HG03039 (cell line): ENCODE data around the gene NTSR1.

Experiments used
- ATAC-seq: cut with Tn5 transposase; IDR thresholded peaks from one replicate; pipeline ENCODE4 v1.9.1; 2021; ENCODE audit warnings: mild to moderate bottlenecking, moderate library complexity; ENCODE audit not compliant: unreplicated experiment

The NTSR1 gene

DNA sequence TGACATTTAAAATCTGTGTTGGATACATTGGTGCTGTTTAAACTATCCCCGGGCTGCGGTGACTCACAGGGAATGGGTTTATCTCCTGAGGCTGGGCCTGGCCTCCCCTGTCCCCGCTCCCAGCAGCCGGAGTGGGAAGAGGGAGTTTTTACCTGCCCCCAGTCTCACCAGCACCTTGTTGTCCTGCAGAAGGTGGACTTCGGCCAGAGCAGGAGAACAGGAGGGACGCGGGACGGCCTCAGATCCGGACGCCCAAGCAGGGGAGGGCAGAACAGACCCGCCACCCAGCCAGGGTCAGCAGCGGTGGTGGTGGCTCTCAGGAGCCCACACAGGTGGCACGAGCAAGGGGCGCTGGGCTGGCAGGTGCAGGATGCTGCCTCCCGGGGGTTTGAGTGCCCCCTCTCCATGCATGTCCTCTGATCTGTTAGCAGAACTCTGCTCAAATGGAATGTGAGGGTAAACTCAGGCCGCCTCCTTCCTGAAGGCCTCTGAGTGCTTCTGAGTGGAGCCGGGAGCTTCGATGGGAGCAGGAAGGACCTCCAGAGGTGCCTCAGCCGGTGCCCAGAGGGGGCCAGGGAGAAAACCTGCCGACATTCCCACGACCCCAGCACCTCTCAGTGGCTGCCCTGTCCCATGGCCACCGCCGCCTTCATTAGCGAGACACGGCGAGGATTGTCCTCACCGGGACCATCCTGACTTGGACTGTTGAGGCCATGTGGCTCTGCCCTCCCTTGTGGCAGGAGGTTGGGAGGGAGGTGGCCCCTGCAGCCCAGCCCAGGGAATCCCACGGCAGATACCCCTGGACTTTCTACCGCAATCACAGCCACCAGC lies 44.2 kb downstream of the NTSR1 start:
- ATAC-seq = no peak

DNA sequence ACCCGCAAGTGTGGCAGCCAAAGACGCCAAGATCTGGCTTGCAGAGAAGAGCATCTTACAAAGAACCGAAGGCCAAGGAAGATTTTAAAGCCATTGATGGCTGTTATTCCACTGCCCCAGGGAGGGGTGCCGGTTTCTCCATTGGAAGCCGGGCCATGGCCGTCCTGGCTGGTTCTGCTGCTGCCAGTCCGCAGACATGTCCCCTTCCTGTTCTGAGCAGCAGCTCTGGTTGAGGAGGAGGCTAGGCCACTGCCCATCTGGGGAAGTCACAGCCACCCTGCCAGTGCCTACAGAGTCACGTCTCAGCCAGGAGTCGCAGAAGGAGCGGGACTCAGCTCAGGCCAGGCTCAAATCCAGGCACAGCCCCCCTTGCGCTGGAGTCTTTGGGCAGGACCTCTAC lies 45.0 kb downstream of the NTSR1 start:
- no peak for ATAC-seq

DNA sequence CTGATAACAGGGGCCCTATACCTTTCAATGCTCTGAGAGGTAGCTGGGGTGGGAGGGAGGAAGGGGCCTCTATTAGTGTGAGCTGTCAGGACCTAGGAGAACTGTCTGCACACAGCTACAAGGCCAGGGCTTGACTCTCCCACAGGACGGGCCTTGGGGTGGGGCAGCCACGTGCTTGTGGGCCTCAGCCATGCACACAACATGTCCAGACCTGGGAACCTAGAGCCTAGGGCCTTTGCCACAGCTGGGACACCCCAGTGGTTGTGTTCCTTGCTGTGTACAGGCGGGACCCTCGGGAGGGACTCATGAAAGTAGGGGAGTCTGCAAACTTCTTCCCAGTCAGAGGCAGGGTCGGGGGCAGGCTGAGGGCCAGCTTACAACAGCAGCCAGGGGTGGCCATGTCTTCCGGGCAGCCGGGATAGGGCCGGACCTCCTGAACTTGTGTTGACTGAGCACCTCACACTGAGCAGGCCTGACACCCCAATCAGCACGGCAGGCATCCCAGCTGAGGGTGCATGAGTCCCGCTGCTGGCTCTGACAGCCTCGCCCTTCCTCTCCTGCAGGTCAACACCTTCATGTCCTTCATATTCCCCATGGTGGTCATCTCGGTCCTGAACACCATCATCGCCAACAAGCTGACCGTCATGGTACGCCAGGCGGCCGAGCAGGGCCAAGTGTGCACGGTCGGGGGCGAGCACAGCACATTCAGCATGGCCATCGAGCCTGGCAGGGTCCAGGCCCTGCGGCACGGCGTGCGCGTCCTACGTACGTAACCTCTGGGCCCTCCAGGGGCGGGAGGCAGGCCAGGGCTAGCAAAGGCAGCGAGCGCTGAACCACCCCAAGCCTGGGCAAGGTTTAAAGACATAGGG lies 45.7 kb downstream of the NTSR1 start:
- no peak for ATAC-seq

- ATAC-seq = no peak
Observed at GRCh38 chr20:62754991-62755356, 46.3 kb downstream of the NTSR1 start.

GRCh38 chr20:62755817-62756724 lies 47.4 kb downstream of the NTSR1 start:
- ATAC-seq = no peak

- ATAC-seq = no peak
Observed at GRCh38 chr20:62758226-62758912, 49.7 kb downstream of the NTSR1 start.

DNA sequence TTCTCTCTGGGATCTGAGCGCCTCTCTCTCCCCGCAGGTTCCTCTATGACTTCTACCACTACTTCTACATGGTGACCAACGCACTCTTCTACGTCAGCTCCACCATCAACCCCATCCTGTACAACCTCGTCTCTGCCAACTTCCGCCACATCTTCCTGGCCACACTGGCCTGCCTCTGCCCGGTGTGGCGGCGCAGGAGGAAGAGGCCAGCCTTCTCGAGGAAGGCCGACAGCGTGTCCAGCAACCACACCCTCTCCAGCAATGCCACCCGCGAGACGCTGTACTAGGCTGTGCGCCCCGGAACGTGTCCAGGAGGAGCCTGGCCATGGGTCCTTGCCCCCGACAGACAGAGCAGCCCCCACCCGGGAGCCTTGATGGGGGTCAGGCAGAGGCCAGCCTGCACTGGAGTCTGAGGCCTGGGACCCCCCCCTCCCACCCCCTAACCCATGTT lies 51.4 kb downstream of the NTSR1 start:
- ATAC-seq = no peak

GRCh38 chr20:62760471-62760855 lies 51.8 kb downstream of the NTSR1 start:
- no peak for ATAC-seq

- no peak for ATAC-seq
Observed at GRCh38 chr20:62760856-62761758, 52.5 kb downstream of the NTSR1 start.

DNA sequence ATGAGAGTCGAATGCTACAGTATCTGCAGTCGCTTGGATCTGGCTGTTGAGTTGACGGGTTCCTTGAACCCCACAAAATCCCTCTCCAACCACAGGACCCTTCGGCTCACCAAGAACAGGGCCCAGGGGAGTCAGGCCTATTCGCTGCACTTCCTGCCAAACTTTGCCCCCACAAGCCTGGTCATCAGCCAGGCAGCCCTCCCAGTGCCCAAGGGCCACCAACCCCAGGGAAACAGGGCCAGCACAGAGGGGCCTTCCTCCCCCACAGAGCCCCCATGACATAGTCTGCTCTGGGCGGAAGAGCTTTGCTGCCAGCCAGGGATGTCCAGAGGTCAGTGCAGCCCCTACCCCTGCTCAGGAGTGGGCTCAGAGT lies 53.1 kb downstream of the NTSR1 start:
- no peak for ATAC-seq

GRCh38 chr20:62762376-62762775 lies 53.7 kb downstream of the NTSR1 start:
- ATAC-seq = no peak

- ATAC-seq = no peak
Observed at GRCh38 chr20:62762801-62763368, 54.2 kb downstream of the NTSR1 start.

GRCh38 chr20:62763404-62763803 lies 54.8 kb downstream of the NTSR1 start:
- no peak for ATAC-seq

- no peak for ATAC-seq
Observed at GRCh38 chr20:62764156-62764935, 55.7 kb downstream of the NTSR1 start.

- no peak for ATAC-seq
Observed at GRCh38 chr20:62765021-62765420, 56.4 kb downstream of the NTSR1 start.

DNA sequence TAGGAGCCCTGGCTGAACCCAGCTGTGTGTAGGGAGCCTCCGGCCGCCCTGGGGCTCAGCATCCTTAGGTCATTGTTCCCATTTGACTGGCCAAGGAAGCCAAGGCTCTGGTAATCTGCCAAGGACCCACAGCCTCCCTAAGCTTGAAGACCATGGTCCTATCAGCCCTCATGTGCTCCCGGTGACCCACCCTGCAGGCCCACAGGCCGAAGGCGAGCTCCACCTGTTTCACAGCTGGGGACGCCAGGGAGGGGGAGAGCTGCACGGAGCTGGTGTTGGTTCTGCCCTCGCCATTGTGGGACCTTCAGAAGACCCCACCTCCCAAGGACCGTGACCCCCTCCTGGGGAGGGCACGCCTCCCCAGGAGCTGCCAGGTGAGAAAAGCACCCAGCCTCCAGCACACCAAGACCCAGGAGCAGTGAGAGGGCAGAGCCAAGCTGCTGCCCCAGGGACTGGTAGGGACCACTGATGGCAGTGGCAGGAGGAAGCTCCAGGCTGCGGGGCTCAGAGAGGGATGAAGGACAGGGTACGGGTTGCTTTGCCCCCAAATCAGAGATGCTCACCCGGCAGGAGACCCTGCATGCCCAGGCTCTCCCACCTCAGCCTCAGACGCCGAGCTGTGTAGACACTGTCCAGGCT lies 56.9 kb downstream of the NTSR1 start:
- ATAC-seq = no peak

- no peak for ATAC-seq
Observed at GRCh38 chr20:62766071-62766450, 57.4 kb downstream of the NTSR1 start.

DNA sequence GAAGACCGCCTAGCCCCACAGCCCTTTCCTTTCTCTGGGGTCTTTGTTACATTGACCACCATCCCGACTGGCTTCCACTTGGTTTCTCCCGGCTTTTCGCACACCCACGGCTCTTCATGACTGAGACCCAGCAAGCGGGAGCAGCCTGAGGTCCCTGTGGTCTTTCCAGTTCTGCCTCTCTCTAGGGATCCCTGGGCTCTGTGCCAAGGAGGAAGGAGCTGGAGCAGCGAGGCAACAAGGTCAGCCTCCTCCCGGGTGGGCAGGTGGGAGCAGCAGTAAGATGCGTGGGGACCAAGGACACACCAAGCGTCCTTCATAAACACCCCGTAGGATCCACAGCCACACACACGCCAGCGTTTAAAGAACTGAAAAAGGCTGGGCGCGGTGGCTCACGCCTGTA lies 58.1 kb downstream of the NTSR1 start:
- ATAC-seq = no peak
